ENCODE measurements around the gene ICAM1. TPM values are rescaled to one million over a fixed set of nuclear protein-coding genes. Genes with fewer than 3 reads are reported as not detected.

The ICAM1 gene
- total RNA-seq, 1 experiment from 2014 or later: 147 TPM

GRCh38 chr19:10290357-10290875 lies 19.5 kb downstream of the ICAM1 start:
- H3K27me3 Mint-ChIP-seq (ENCODE audit: unreplicated experiment): peaks cover 30% of the 10 kb centered on the region
- no peak for DNase-seq
- CTCF ChIA-PET: no interaction called here

GRCh38 chr19:10290876-10291553 lies 20.1 kb downstream of the ICAM1 start:
- CTCF ChIA-PET: interaction anchor here (0.6 to 1.4 kb wide), 3 partner anchors 20 to 32 kb away, joined by 3 to 4 read pairs (median 3); partner anchors contain the start of gene ICAM1
- H3K27ac Mint-ChIP-seq (ENCODE audit: unreplicated experiment): no peak overlapping the region
- TF ChIP-seq CTCF (IDR thresholded peaks at IDR 0.05; ENCODE audit: unreplicated experiment): no peak
- peak overlapping the region; percentile 59 for H3K4me3 Mint-ChIP-seq (ENCODE audit: low read depth, unreplicated experiment)
- BruUV-seq (replicated peaks): no TSS peak
- peaks cover 15% of the 10 kb centered on the region for H3K4me1 Mint-ChIP-seq (ENCODE audit: low read depth, unreplicated experiment)
- no peaks in the 10 kb centered on the region for H3K9me3 Mint-ChIP-seq (ENCODE audit: low read depth, unreplicated experiment)
- DNase-seq: peak; percentile 55
- peaks cover 49% of the 10 kb centered on the region for H3K36me3 Mint-ChIP-seq (ENCODE audit: insufficient read depth, unreplicated experiment)
- intact Hi-C loops (cut with micrococcal nuclease; ENCODE audit: unreplicated experiment): no loop called here
- peaks cover 30% of the 10 kb centered on the region for H3K27me3 Mint-ChIP-seq (ENCODE audit: unreplicated experiment)

More at GRCh38 chr19:10290357-10290875, 19.5 kb downstream of the ICAM1 start:
- Mint-ChIP-seq H3K36me3 (ENCODE audit: insufficient read depth, unreplicated experiment) (peaks cover 49% of the 10 kb centered on the region), H3K9me3 (ENCODE audit: low read depth, unreplicated experiment) (no peaks in the 10 kb centered on the region), H3K4me3 (ENCODE audit: low read depth, unreplicated experiment) (peak overlapping the region; percentile 59), H3K4me1 (ENCODE audit: low read depth, unreplicated experiment) (peaks cover 15% of the 10 kb centered on the region), H3K27ac (ENCODE audit: unreplicated experiment) (no peak overlapping the region)
- no peak for TF ChIP-seq CTCF (IDR thresholded peaks at IDR 0.05; ENCODE audit: unreplicated experiment)
- no TSS peak for BruUV-seq (replicated peaks)
- intact Hi-C loops (cut with micrococcal nuclease; ENCODE audit: unreplicated experiment): no loop called here

- Mint-ChIP-seq H3K36me3 (ENCODE audit: insufficient read depth, unreplicated experiment) (peaks cover 49% of the 10 kb centered on the region), H3K4me3 (ENCODE audit: low read depth, unreplicated experiment) (peak overlapping the region; percentile 59), H3K4me1 (ENCODE audit: low read depth, unreplicated experiment) (peaks cover 15% of the 10 kb centered on the region), H3K9me3 (ENCODE audit: low read depth, unreplicated experiment) (no peaks in the 10 kb centered on the region), H3K27me3 (ENCODE audit: unreplicated experiment) (peaks cover 30% of the 10 kb centered on the region), H3K27ac (ENCODE audit: unreplicated experiment) (peak overlapping the region; percentile 16)
- intact Hi-C loops (cut with micrococcal nuclease; ENCODE audit: unreplicated experiment): no loop called here
- CTCF ChIA-PET: interaction anchor here (0.6 to 1.4 kb wide), 3 partner anchors 21 to 33 kb away, joined by 3 to 4 read pairs (median 3); partner anchors contain the start of gene ICAM1
- TF ChIP-seq CTCF (IDR thresholded peaks at IDR 0.05; ENCODE audit: unreplicated experiment): no peak
- DNase-seq: no peak
- BruUV-seq (replicated peaks): no TSS peak
These were observed 20.8 kb downstream of the ICAM1 start for GRCh38 chr19:10291554-10292205.

- intact Hi-C loops (cut with micrococcal nuclease; ENCODE audit: unreplicated experiment): no loop called here
These were observed 21.4 kb downstream of the ICAM1 start for GRCh38 chr19:10292206-10292788.

More at GRCh38 chr19:10292206-10292788, 21.4 kb downstream of the ICAM1 start:
- CTCF ChIA-PET: interaction anchor here (1.4 kb wide), 1 partner anchor 21 kb away, joined by 4 read pairs; the partner anchor contains the start of gene ICAM1
- Mint-ChIP-seq H3K9me3 (ENCODE audit: low read depth, unreplicated experiment) (no peaks in the 10 kb centered on the region), H3K36me3 (ENCODE audit: insufficient read depth, unreplicated experiment) (peaks cover 49% of the 10 kb centered on the region), H3K4me3 (ENCODE audit: low read depth, unreplicated experiment) (peak overlapping the region; percentile 59), H3K27me3 (ENCODE audit: unreplicated experiment) (peaks cover 30% of the 10 kb centered on the region), H3K4me1 (ENCODE audit: low read depth, unreplicated experiment) (peaks cover 15% of the 10 kb centered on the region), H3K27ac (ENCODE audit: unreplicated experiment) (peak overlapping the region; percentile 16)
- DNase-seq: peak; percentile 89
- TF ChIP-seq CTCF (IDR thresholded peaks at IDR 0.05; ENCODE audit: unreplicated experiment): no peak
- BruUV-seq (replicated peaks): no TSS peak
